MM.1S (cell line): ENCODE results near the gene CABLES1.

Experiments
- CTCF ChIP-seq: fragments of 300-600 bp; sonication (generic); IDR thresholded peaks from 2 replicates; pipeline ENCODE4 v1.5.1; 2016; ENCODE audit warnings: antibody characterized with exemption, low read length, mixed read lengths
- EZH2 ChIP-seq: fragments of 300-600 bp; sonication (generic); optimal IDR thresholded peaks from 2 replicates; pipeline ENCODE3; 2017; ENCODE audit warnings: low read depth, mild to moderate bottlenecking, antibody characterized with exemption, low read length, mixed read lengths

GRCh38 chr18:23244401-23244800, 109.1 kb downstream of the CABLES1 start:
- TF ChIP-seq CTCF (no peak), EZH2 (no peak)
